Panc1 (cell line): ENCODE data around the gene UNC5B. TPM values are rescaled to one million over a fixed set of nuclear protein-coding genes. Genes with fewer than 3 reads are reported as not detected.

Experiments used
- ATAC-seq: fragments of 200-7000 bp; cut with Tn5 transposase; 2 replicates; pipeline ENCODE4 v1.9.1; 2020; ENCODE audit warnings: mild to moderate bottlenecking, moderate library complexity
- BruUV-seq: library from RNA; stranded (reverse); fragments of 400-500 nt; replicated peaks from 2 replicates; lab custom pipeline; 2021; lab: Mats Ljungman, UMichigan
- CTCF ChIA-PET: fragments of 300-600 bp; sonication (Branson Sonifier 250); formaldehyde crosslinking; loops from one replicate; lab custom pipeline; 2022; ENCODE audit warnings: antibody characterized with exemption; lab: Charles Lee
- POLR2A ChIA-PET: fragments of 300-600 bp; sonication (Branson Sonifier 250); formaldehyde crosslinking; loops from one replicate; lab custom pipeline; 2022; ENCODE audit warnings: antibody characterized with exemption; lab: Charles Lee
- DNase-seq: peaks from one replicate; pipeline ENCODE4 v3.0.0-alpha.2; 2010; ENCODE audit warnings: low read depth, low spot score
- H3K27ac ChIP-seq: 2 replicates; pipeline ENCODE4 v1.5.1; 2011; ENCODE audit warnings: mild to moderate bottlenecking, low read length, inconsistent platforms
- H3K27me3 ChIP-seq: fragments of 200-500 bp; sonication (Bioruptor generic); 2 replicates; pipeline ENCODE4 v1.6.0; 2014; ENCODE audit warnings: low read length, inconsistent platforms; ENCODE audit not compliant: control insufficient read depth, insufficient read depth
- H3K36me3 ChIP-seq: fragments of 200-500 bp; sonication (Bioruptor generic); 2 replicates; pipeline ENCODE4 v1.5.1; 2014; ENCODE audit warnings: inconsistent platforms, mild to moderate bottlenecking, low read length, moderate library complexity; ENCODE audit not compliant: control insufficient read depth, insufficient read depth
- H3K4me1 ChIP-seq: 2 replicates; pipeline ENCODE4 v1.5.1; 2011; ENCODE audit warnings: inconsistent platforms, mild to moderate bottlenecking, low read length, moderate library complexity; ENCODE audit not compliant: control insufficient read depth, insufficient read depth
- H3K4me3 ChIP-seq, 2 experiments: 2 replicates each; pipeline ENCODE4 v1.5.1; 2011 to 2012; ENCODE audit warnings: low read depth in 2 of 2, low read length in 2 of 2, mild to moderate bottlenecking in 2 of 2, inconsistent platforms in 1 of 2, moderate library complexity in 1 of 2
- H3K9me3 ChIP-seq: fragments of 200-500 bp; sonication (Bioruptor generic); 2 replicates; pipeline ENCODE4 v1.5.1; 2014; ENCODE audit warnings: low read depth, mild to moderate bottlenecking, inconsistent platforms, low read length, moderate library complexity; ENCODE audit not compliant: control insufficient read depth, insufficient read depth
- POLR2AphosphoS5 ChIP-seq: IDR thresholded peaks from 2 replicates; pipeline ENCODE4 v1.6.1; 2012; ENCODE audit warnings: mild to moderate bottlenecking, low read depth, low read length, moderate library complexity
- SIN3A ChIP-seq: IDR thresholded peaks from 2 replicates; pipeline ENCODE4 v1.6.1; 2012; ENCODE audit warnings: low read depth, mild to moderate bottlenecking, low read length, moderate library complexity, borderline replicate concordance; ENCODE audit not compliant: insufficient read depth
- TCF7L2 ChIP-seq: IDR thresholded peaks from 2 replicates; pipeline ENCODE4 v1.6.1; 2011; ENCODE audit warnings: mild to moderate bottlenecking, low read depth, low read length, inconsistent platforms
- in situ Hi-C: cut with HindIII; loops from 2 replicates; pipeline ENCODE4 v1.10.0; 2016; ENCODE audit warnings: low sequenced_read_pairs, low pct_unique_long_range_greater_than_20kb
- intact Hi-C: fragments of 100-400 bp; cut with micrococcal nuclease; formaldehyde crosslinking; loops from one replicate; pipeline ENCODE4 v1.10.0; 2022; ENCODE audit not compliant: unreplicated experiment
- total RNA-seq: library from RNA; stranded (reverse); gene quantifications from one replicate; pipeline ENCODE4 v1.2.1, GENCODE V29; 2021; ENCODE audit not compliant: unreplicated experiment
- TF ChIP-seq, protein P1 (sequence below), 2 experiments: IDR thresholded peaks; 2 replicates each; pipeline ENCODE4 v1.6.1; 2011 to 2012; ENCODE audit warnings: low read depth in 2 of 2, control low read depth in 1 of 2, low read length in 1 of 2, mild to moderate bottlenecking in 1 of 2, moderate library complexity in 1 of 2; ENCODE audit not compliant: insufficient read depth in 1 of 2
- TF ChIP-seq, protein P2 (sequence below): fragments of 450-650 bp; IDR thresholded peaks from 2 replicates; pipeline ENCODE4 v1.5.1; 2017; ENCODE audit warnings: mild to moderate bottlenecking

Gene UNC5B
- total RNA-seq, 1 experiment from 2014 or later: 1.1 TPM

DNA sequence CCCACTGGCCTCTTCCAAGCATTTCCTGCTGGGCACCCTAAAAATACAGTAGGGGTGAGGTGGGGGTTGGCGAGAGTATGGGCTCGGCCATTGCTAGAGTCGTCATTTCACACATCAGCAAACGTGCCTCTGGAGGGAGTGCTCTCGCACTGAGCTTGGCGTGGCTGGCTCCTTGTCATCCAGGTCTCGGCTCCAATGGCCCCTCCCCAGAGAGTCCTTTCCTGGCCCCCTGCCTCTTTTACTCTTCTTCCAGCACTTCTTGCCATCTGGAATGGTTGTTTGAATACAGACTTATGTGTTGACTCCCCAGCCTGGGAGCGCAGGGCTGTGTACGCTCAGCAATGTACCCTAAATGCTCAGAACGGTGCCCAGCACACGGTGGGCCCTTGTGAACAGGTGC is 18.8 kb downstream of the UNC5B start:
- intact Hi-C loops: no loop called here
- no peaks in the 10 kb centered on the region; the same call in 1 of the 2 replicates for H3K27me3 ChIP-seq
- CTCF ChIA-PET: no interaction called here

DNA sequence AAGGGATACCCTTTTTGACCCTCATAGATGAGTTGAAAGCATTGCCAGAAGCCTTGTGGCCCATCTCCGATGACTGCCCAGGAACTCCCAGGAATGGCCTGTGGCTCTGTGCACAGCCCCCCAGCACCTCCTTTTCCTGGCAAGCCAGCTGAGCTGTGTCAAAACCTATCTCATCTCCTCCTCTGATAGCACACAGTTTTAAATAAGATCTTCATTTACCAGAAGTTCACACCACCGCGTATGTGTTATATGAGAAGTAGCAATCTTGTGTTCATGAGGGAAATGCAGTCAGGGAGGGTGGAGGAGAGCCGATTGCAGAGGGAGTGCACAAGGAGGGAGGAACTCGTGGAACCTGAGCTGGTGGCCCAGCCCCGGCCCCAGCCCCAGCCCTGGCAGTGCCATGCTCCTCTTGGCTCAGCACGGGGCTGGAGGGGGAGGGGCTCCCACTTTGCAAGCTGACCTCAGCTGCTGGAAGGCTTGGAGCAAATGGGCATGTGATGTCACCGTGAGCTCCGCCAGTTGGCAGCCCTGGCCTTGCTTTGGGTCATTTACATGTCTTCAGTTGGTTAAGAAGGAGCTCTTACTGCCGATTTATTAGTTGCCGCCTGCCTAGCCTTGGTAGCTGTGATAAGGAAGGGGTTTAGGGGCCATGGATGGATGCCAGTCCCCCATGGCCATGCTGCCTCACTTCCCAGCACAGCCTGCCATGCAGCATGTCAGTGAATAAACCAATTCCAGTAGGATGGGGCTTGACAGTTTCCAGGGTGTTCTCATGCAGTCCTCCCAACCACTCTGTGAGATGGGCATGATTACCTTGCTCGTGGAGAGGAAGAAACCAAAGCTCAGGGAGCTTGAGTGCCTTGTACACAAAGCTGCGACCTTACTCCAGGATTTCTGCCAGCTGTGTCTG is 20.0 kb downstream of the UNC5B start:
- H3K27me3 ChIP-seq: no peaks in the 10 kb centered on the region; the same call in 1 of the 2 replicates
- intact Hi-C loops (no loop called here), in situ Hi-C loops (no loop called here)
- CTCF ChIA-PET: interaction anchor here (0.7 kb wide), 1 partner anchor 38 kb away, joined by 4 read pairs; no protein-coding TSS in a partner anchor
- TF ChIP-seq TCF7L2 (no peak), SIN3A (no peak)
- H3K36me3 ChIP-seq: no peaks in the 10 kb centered on the region
- no peaks in the 10 kb centered on the region for H3K9me3 ChIP-seq
- H3K27ac ChIP-seq: no peak overlapping the region
- POLR2A ChIA-PET: no interaction called here
- DNase-seq (no peak), ATAC-seq (no peak)
- no peaks in the 10 kb centered on the region for H3K4me1 ChIP-seq
- no peak overlapping the region for H3K4me3 ChIP-seq
- BruUV-seq: no TSS peak

More for the DNA sequence above, 18.8 kb downstream of the UNC5B start:
- no TSS peak for BruUV-seq
- Histone ChIP-seq H3K27ac (no peak overlapping the region), H3K4me1 (no peaks in the 10 kb centered on the region), H3K4me3 (no peak overlapping the region), H3K9me3 (no peaks in the 10 kb centered on the region), H3K36me3 (no peaks in the 10 kb centered on the region)
- no peak for ATAC-seq
- TF ChIP-seq, protein P1, sequence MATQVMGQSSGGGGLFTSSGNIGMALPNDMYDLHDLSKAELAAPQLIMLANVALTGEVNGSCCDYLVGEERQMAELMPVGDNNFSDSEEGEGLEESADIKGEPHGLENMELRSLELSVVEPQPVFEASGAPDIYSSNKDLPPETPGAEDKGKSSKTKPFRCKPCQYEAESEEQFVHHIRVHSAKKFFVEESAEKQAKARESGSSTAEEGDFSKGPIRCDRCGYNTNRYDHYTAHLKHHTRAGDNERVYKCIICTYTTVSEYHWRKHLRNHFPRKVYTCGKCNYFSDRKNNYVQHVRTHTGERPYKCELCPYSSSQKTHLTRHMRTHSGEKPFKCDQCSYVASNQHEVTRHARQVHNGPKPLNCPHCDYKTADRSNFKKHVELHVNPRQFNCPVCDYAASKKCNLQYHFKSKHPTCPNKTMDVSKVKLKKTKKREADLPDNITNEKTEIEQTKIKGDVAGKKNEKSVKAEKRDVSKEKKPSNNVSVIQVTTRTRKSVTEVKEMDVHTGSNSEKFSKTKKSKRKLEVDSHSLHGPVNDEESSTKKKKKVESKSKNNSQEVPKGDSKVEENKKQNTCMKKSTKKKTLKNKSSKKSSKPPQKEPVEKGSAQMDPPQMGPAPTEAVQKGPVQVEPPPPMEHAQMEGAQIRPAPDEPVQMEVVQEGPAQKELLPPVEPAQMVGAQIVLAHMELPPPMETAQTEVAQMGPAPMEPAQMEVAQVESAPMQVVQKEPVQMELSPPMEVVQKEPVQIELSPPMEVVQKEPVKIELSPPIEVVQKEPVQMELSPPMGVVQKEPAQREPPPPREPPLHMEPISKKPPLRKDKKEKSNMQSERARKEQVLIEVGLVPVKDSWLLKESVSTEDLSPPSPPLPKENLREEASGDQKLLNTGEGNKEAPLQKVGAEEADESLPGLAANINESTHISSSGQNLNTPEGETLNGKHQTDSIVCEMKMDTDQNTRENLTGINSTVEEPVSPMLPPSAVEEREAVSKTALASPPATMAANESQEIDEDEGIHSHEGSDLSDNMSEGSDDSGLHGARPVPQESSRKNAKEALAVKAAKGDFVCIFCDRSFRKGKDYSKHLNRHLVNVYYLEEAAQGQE (IDR thresholded peaks at IDR 0.05; ENCODE audit: insufficient read depth in 1 of 2, low read depth in 2 of 2, low read length in 1 of 2): no peak
- TF ChIP-seq SIN3A (no peak), POLR2AphosphoS5 (no peak), TCF7L2 (no peak)
- TF ChIP-seq, protein P2, sequence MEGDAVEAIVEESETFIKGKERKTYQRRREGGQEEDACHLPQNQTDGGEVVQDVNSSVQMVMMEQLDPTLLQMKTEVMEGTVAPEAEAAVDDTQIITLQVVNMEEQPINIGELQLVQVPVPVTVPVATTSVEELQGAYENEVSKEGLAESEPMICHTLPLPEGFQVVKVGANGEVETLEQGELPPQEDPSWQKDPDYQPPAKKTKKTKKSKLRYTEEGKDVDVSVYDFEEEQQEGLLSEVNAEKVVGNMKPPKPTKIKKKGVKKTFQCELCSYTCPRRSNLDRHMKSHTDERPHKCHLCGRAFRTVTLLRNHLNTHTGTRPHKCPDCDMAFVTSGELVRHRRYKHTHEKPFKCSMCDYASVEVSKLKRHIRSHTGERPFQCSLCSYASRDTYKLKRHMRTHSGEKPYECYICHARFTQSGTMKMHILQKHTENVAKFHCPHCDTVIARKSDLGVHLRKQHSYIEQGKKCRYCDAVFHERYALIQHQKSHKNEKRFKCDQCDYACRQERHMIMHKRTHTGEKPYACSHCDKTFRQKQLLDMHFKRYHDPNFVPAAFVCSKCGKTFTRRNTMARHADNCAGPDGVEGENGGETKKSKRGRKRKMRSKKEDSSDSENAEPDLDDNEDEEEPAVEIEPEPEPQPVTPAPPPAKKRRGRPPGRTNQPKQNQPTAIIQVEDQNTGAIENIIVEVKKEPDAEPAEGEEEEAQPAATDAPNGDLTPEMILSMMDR: no peak
- POLR2A ChIA-PET: no interaction called here
- DNase-seq: no peak
- in situ Hi-C loops: no loop called here

DNA sequence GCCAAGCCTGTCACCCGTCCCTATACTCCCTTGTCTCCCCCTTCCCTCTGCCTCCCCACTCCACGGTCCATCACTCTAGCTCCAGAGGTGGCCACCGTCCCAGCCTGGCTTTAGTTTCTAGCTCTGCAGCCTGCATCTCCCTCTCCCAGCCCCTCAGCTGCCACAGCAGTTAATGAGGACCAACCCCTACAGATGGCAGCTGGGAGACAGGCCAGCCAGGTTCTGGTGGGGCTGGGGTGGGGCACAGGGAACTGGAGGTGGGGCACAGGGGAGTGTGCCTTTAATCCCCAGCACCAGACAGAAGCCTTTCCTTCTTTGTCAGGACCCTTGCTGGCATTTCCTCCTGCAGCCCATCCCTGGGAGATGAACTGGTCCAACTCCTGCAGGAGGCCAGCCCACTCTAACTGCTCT is 21.1 kb downstream of the UNC5B start:
- intact Hi-C loops: no loop called here
- DNase-seq (no peak), ATAC-seq (no peak)
- POLR2A ChIA-PET: no interaction called here
- Histone ChIP-seq H3K27me3 (no peaks in the 10 kb centered on the region), H3K4me3 (no peak overlapping the region), H3K36me3 (no peaks in the 10 kb centered on the region), H3K4me1 (no peaks in the 10 kb centered on the region), H3K9me3 (no peaks in the 10 kb centered on the region), H3K27ac (no peak overlapping the region)
- TF ChIP-seq TCF7L2 (no peak), SIN3A (no peak), POLR2AphosphoS5 (no peak)
- TF ChIP-seq, protein P1 (IDR thresholded peaks at IDR 0.05; ENCODE audit: insufficient read depth in 1 of 2, low read depth in 2 of 2, low read length in 1 of 2): no peak
- TF ChIP-seq, protein P2: no peak
- CTCF ChIA-PET: no interaction called here
- BruUV-seq: no TSS peak
- in situ Hi-C loops: no loop called here
